Activated T-cell treated with anti-CD3 and anti-CD28 coated beads for 4 hours (primary cell): Measurements from ENCODE around the gene DNAJB14.

ENCODE experiments used
- DNase-seq: peaks from one replicate; pipeline ENCODE4 v3.0.0-alpha.2; 2020

Gene DNAJB14

GRCh38 chr4:99943904-99944437 lies 2.4 kb downstream of the DNAJB14 start:
- no peak for DNase-seq

GRCh38 chr4:99938243-99938753 lies 8.1 kb downstream of the DNAJB14 start:
- DNase-seq: no peak

GRCh38 chr4:99934891-99935290 lies 11.5 kb downstream of the DNAJB14 start:
- DNase-seq: no peak

- no peak for DNase-seq
Measured at GRCh38 chr4:99927566-99927965, 18.9 kb downstream of the DNAJB14 start.

- no peak for DNase-seq
Measured at GRCh38 chr4:99921174-99921573, 25.2 kb downstream of the DNAJB14 start.

GRCh38 chr4:99918656-99919055 lies 27.8 kb downstream of the DNAJB14 start:
- no peak for DNase-seq

GRCh38 chr4:99917575-99917974 lies 28.8 kb downstream of the DNAJB14 start:
- DNase-seq: no peak

- no peak for DNase-seq
Measured at GRCh38 chr4:99915449-99915848, 31.0 kb downstream of the DNAJB14 start.

GRCh38 chr4:99894998-99895397 lies 51.4 kb downstream of the DNAJB14 start:
- DNase-seq: no peak

- DNase-seq: peak; percentile 81
Measured at GRCh38 chr4:99894161-99894997, 52.0 kb downstream of the DNAJB14 start, which contains the start of gene LAMTOR3. LAMTOR3 (minus strand) TSS chr4:99894427; CDS start chr4:99893963, 464 bp downstream.

GRCh38 chr4:99893839-99894160 lies 52.6 kb downstream of the DNAJB14 start:
- peak; percentile 4 for DNase-seq

GRCh38 chr4:99893029-99893428 lies 53.4 kb downstream of the DNAJB14 start:
- no peak for DNase-seq

- no peak for DNase-seq
Measured at GRCh38 chr4:99891351-99891750, 55.1 kb downstream of the DNAJB14 start.

- no peak for DNase-seq
Measured at GRCh38 chr4:99887837-99888236, 58.6 kb downstream of the DNAJB14 start.

- no peak for DNase-seq
Measured at GRCh38 chr4:99886146-99886545, 60.3 kb downstream of the DNAJB14 start.

GRCh38 chr4:99885687-99886086 lies 60.7 kb downstream of the DNAJB14 start:
- DNase-seq: no peak

- DNase-seq: no peak
Measured at GRCh38 chr4:99885063-99885664, 61.3 kb downstream of the DNAJB14 start.

GRCh38 chr4:99879458-99879857 lies 67.0 kb downstream of the DNAJB14 start:
- DNase-seq: no peak

GRCh38 chr4:99878604-99879003 lies 67.8 kb downstream of the DNAJB14 start:
- DNase-seq: no peak

- no peak for DNase-seq
Measured at GRCh38 chr4:99876946-99877345, 69.5 kb downstream of the DNAJB14 start.

- no peak for DNase-seq
Measured at GRCh38 chr4:99875071-99875470, 71.3 kb downstream of the DNAJB14 start.

- DNase-seq: no peak
Measured at GRCh38 chr4:99872570-99872969, 73.8 kb downstream of the DNAJB14 start.

GRCh38 chr4:99868126-99868596 lies 78.3 kb downstream of the DNAJB14 start:
- DNase-seq: no peak

- no peak for DNase-seq
Measured at GRCh38 chr4:99863804-99864203, 82.6 kb downstream of the DNAJB14 start.
